ENCODE data around the gene BRINP2. TPM values are rescaled to one million over a fixed set of nuclear protein-coding genes. Genes with fewer than 3 reads are reported as not detected.

BRINP2 gene
- total and polyA plus RNA-seq, 12 donors, result 0.15 to 0.66 (median 0.24) TPM; not detected in 2

DNA sequence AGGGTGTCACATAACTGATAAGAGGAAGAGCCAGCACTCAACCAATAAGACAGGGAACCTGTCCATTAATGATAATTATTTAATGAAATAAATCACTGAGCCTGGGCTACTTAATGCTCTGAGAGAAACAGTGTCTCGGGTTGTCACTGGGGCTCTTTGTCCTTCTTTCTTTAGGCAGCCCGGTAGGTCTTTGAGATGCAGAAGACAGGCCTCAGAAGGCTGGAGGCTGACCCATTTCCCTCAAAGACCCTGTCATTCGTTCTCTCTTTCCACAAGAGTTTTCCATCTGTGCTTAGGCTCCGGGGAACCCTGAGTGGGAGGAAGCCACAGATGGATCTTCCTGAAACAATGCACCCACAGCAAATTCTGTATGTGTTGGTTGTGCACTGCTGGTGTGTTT, 68.2 kb downstream of the BRINP2 start:
- ATAC-seq, result no peak
- DNase-seq, result no peak
- intact Hi-C loops (cut with DNase I), result no loop called here
- peaks cover 0 to 7% (median 0%) of the 10 kb centered on the region in 7 donors for H3K27me3 ChIP-seq
- H3K4me3 ChIP-seq, result no peak overlapping the region
- no peaks in the 10 kb centered on the region for H3K4me1 ChIP-seq
- H3K9me3 ChIP-seq, result no peaks in the 10 kb centered on the region
- no peak overlapping the region for H3K27ac ChIP-seq
- H3K36me3 ChIP-seq, result no peaks in the 10 kb centered on the region
- TF ChIP-seq, protein P1, sequence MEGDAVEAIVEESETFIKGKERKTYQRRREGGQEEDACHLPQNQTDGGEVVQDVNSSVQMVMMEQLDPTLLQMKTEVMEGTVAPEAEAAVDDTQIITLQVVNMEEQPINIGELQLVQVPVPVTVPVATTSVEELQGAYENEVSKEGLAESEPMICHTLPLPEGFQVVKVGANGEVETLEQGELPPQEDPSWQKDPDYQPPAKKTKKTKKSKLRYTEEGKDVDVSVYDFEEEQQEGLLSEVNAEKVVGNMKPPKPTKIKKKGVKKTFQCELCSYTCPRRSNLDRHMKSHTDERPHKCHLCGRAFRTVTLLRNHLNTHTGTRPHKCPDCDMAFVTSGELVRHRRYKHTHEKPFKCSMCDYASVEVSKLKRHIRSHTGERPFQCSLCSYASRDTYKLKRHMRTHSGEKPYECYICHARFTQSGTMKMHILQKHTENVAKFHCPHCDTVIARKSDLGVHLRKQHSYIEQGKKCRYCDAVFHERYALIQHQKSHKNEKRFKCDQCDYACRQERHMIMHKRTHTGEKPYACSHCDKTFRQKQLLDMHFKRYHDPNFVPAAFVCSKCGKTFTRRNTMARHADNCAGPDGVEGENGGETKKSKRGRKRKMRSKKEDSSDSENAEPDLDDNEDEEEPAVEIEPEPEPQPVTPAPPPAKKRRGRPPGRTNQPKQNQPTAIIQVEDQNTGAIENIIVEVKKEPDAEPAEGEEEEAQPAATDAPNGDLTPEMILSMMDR (IDR thresholded peaks at IDR 0.05), result no peak
- 65 to 77% methylated on average over 4 of the region's 4 CpGs for WGBS, 2 donors

DNA sequence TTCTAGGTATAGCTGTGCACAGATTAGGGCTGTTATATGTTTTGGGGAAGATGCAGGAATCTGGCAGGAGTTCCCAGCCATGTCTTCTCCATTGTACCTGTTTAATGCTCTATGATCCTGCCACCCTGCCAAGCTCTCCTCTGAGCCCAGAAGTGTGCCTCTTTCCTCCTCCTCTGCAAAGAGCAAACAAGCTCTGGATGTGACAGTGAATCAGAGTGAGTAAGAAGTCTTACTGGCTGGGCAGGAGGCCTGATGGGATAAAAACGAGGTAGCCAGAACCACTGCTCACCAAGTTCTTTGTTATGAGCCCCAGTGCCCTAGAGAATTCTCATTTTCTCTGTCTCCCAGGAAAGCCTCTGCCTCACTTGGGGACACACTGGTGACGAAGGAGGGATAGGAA, 69.0 kb downstream of the BRINP2 start:
- H3K4me1 ChIP-seq, result no peaks in the 10 kb centered on the region
- H3K36me3 ChIP-seq, result no peaks in the 10 kb centered on the region
- no peaks in the 10 kb centered on the region for H3K9me3 ChIP-seq
- H3K27me3 ChIP-seq, result peaks cover 0 to 7% (median 0%) of the 10 kb centered on the region in 7 donors
- H3K27ac ChIP-seq, result no peak overlapping the region
- DNase-seq (no peak), ATAC-seq (no peak)
- intact Hi-C loops (cut with DNase I), result no loop called here
- 76% methylated on average over 2 of the region's 2 CpGs for WGBS, 2 donors
- TF ChIP-seq, protein P1 (IDR thresholded peaks at IDR 0.05), result no peak
- H3K4me3 ChIP-seq, result no peak overlapping the region

DNA sequence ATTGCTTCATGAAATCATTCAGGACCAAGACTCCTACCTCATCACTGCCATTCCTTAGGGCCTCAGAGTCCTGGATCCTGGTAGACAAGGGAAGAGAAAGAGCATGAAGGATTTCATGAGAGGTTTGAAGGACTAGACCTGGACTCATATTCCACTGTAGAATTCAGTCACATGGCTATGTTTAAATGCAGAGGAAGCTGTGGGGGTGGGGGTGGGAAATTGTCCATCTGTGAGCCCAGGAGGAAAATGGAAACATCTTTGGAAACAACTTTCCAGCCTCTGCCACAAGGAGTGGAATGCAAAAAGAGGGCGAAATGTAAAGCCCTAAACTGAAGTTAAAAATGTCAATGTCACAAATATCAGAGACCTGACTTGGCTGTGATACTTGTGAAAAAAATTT, 73.0 kb downstream of the BRINP2 start:
- Histone ChIP-seq H3K27ac (no peak overlapping the region), H3K36me3 (no peaks in the 10 kb centered on the region), H3K4me3 (no peak overlapping the region), H3K4me1 (no peaks in the 10 kb centered on the region), H3K27me3 (peaks cover 0 to 8% (median 0%) of the 10 kb centered on the region in 7 donors), H3K9me3 (no peaks in the 10 kb centered on the region)
- ATAC-seq, result no peak
- no peak for DNase-seq
- TF ChIP-seq, protein P1 (IDR thresholded peaks at IDR 0.05), result no peak
- intact Hi-C loops (cut with DNase I), result no loop called here
- WGBS, 2 donors, result 68 to 83% methylated on average over 1 of the region's 1 CpG

DNA sequence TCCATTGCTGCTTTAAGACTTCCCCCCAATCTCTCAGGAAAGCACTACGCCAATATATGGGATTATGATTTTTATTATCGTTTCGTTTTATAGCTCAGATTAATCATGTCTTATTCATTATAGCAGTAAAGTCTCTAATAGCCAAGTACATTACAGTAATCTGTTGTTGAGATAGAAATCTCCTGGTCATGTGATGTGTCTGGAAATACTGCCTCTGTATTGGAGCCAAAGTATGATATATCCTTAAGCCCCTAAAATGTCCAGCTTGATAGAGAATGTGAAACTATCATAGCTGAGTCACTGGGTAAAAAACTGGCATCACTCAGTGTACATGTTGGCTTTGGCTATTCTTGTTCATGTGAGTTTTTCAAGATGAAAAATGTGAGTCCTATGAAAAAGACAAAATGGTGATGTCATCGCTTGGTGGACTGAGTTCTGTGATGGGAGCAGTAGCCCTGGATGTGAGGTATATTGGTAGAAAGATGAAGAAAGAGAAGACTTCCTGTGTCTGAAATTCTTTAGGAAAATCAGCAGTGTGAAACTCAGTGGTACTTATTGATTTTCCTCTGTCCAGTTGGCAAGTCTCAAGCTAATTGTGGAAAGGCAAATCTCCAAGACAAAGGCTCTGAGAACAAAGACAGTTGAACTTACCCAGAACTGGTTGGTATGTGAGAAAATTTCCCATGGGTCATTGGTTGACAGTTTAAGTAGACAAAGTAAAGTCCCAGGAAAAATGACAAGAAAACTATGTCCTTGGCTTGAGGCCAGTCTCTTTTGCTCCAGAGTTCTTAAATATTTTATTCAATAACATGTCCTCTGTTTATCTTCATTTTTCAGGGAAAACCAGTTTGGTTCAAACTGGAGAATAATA, 76.2 kb downstream of the BRINP2 start:
- no peak overlapping the region for H3K27ac ChIP-seq
- no peak overlapping the region for H3K4me3 ChIP-seq
- 90% methylated on average over 4 of the region's 4 CpGs for WGBS, 2 donors
- no peaks in the 10 kb centered on the region for H3K36me3 ChIP-seq
- H3K4me1 ChIP-seq, result no peaks in the 10 kb centered on the region
- TF ChIP-seq, protein P1 (IDR thresholded peaks at IDR 0.05), result no peak
- DNase-seq, result no peak
- ATAC-seq, result no peak
- intact Hi-C loops (cut with DNase I), result loop anchor here in 1 of 10 donors (5.0 kb wide), 1 partner anchor 530 kb away; no protein-coding TSS in a partner anchor
- H3K27me3 ChIP-seq, result peaks cover 0 to 13% (median 0%) of the 10 kb centered on the region in 7 donors
- no peaks in the 10 kb centered on the region for H3K9me3 ChIP-seq
